Bronchial epithelial cell (primary cell): Measurements from ENCODE around the gene CMTM1. TPM values are rescaled to one million over a fixed set of nuclear protein-coding genes. Genes with fewer than 3 reads are reported as not detected.
A peak's percentile ranks its signal among the peaks of the same experiment; 100 is the strongest.

Source experiments
- DNase-seq: peaks from one replicate; pipeline ENCODE4 v3.0.0-alpha.2; 2010; ENCODE audit warnings: low read depth
- FAIRE-seq: peaks from 2 replicates; lab custom pipeline; 2011; peaks lifted over from hg19 to GRCh38; lab: Jason Lieb, UNC
- H3K27me3 ChIP-seq: 2 replicates; pipeline ENCODE4 v1.5.1; 2011; ENCODE audit warnings: low read length; ENCODE audit not compliant: control insufficient read depth, insufficient read depth
- H3K36me3 ChIP-seq: 2 replicates; pipeline ENCODE4 v1.5.1; 2011; ENCODE audit warnings: low read length; ENCODE audit not compliant: control insufficient read depth, insufficient read depth
- H3K4me3 ChIP-seq: 2 replicates; pipeline ENCODE4 v1.5.1; 2011; ENCODE audit warnings: mild to moderate bottlenecking, low read depth, low read length, control low read depth
- CTCF ChIP-seq: IDR thresholded peaks from 2 replicates; pipeline ENCODE4 v1.5.1; 2011; ENCODE audit warnings: mild to moderate bottlenecking, moderate library complexity, low read length, control low read depth, inconsistent platforms; ENCODE audit not compliant: insufficient read depth, severe bottlenecking
- total RNA-seq: library from RNA; depleted of rRNA; stranded (reverse); fragments of >200 nt; gene quantifications from 2 replicates; pipeline ENCODE4 v1.2.1, GENCODE V29; 2014

CMTM1 gene
- total RNA-seq, 1 donor from 2014 or later, result 0.26 TPM

GRCh38 chr16:66520406-66521170 is 45.7 kb upstream of the CMTM1 start:
- Histone ChIP-seq H3K27me3 (no peaks in the 10 kb centered on the region), H3K4me3 (no peak overlapping the region), H3K36me3 (no peaks in the 10 kb centered on the region)
- no peak for FAIRE-seq
- DNase-seq, result no peak
- TF ChIP-seq CTCF, result no peak

- TF ChIP-seq CTCF, result no peak
- no peak overlapping the region for H3K4me3 ChIP-seq
- FAIRE-seq (no peak), DNase-seq (no peak)
- H3K36me3 ChIP-seq, result no peaks in the 10 kb centered on the region
- no peaks in the 10 kb centered on the region for H3K27me3 ChIP-seq
Observed at GRCh38 chr16:66521252-66521713, 45.0 kb upstream of the CMTM1 start.

- H3K4me3 ChIP-seq, result no peak overlapping the region
- H3K27me3 ChIP-seq, result no peaks in the 10 kb centered on the region
- no peak for TF ChIP-seq CTCF
- no peaks in the 10 kb centered on the region for H3K36me3 ChIP-seq
- FAIRE-seq (no peak), DNase-seq (peak; percentile 91)
Observed at GRCh38 chr16:66521951-66522771, 44.1 kb upstream of the CMTM1 start.

GRCh38 chr16:66522816-66523590 is 43.2 kb upstream of the CMTM1 start:
- Histone ChIP-seq H3K4me3 (no peak overlapping the region), H3K27me3 (no peaks in the 10 kb centered on the region), H3K36me3 (no peaks in the 10 kb centered on the region)
- no peak for TF ChIP-seq CTCF
- no peak for FAIRE-seq
- no peak for DNase-seq

GRCh38 chr16:66523861-66524354 is 42.3 kb upstream of the CMTM1 start:
- Histone ChIP-seq H3K36me3 (peaks cover 2% of the 10 kb centered on the region), H3K4me3 (no peak overlapping the region), H3K27me3 (no peaks in the 10 kb centered on the region)
- no peak for TF ChIP-seq CTCF
- FAIRE-seq (no peak), DNase-seq (no peak)
